ENCODE data around the gene CLASP2.

Gene CLASP2

DNA sequence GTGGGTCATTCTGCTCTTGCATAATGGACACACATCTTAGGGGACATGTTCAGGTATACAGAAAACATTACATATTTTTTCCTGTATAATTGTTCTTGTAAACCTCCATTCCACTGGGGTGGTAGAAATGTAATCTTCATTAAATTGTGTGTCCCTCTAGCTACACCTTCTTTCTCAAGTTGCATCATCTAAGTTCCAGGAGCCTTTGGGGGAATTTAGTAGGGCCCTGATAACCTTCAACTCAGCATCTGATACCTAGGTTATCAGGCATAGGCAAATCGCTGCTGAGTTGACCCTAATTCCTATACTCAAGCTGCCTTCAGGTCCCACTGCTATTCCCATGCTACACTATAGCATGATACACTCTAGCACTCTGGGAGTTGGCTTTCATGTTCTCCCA lies 19.1 kb upstream of the CLASP2 start:
- no CpG with 5 or more reads among the region's 1 CpG for WGBS (ENCODE audit: extremely low coverage, insufficient coverage, insufficient read length)
- no peak overlapping the region for H3K23ac ChIP-seq (ENCODE audit: low read length)
- H3K4ac ChIP-seq (ENCODE audit: low read depth, low read length), result no peak overlapping the region
- no peak overlapping the region for H4K12ac ChIP-seq (ENCODE audit: low read depth, low read length)
- H3K9ac ChIP-seq (ENCODE audit: low read length), result no peak overlapping the region
- no peak overlapping the region for H3K4me3 ChIP-seq (ENCODE audit: low read depth, low read length)
- no peak for DNase-seq
- H3K36me3 ChIP-seq (ENCODE audit: control insufficient read depth in 1 of 2, insufficient read depth in 2 of 2, low read length in 2 of 2), result no peaks in the 10 kb centered on the region
- H2AK5ac ChIP-seq (ENCODE audit: low read length), result no peak overlapping the region
- H2BK12ac ChIP-seq (ENCODE audit: low read length), result no peak overlapping the region
- H3K27ac ChIP-seq (ENCODE audit: low read depth, low read length), result no peak overlapping the region
- no peak overlapping the region for H2BK120ac ChIP-seq (ENCODE audit: insufficient read depth, low read length, poor library complexity)
- H3K9me3 ChIP-seq (ENCODE audit: insufficient read depth, low read depth, low read length), result no peaks in the 10 kb centered on the region
- no peaks in the 10 kb centered on the region for H3K79me2 ChIP-seq (ENCODE audit: control insufficient read depth, insufficient read depth, low read length, poor library complexity)
- no peak overlapping the region for H2BK5ac ChIP-seq (ENCODE audit: low read depth, low read length, poor library complexity)
- no peak overlapping the region for H3K14ac ChIP-seq (ENCODE audit: low read length)
- no peaks in the 10 kb centered on the region for H3K79me1 ChIP-seq (ENCODE audit: low read length)
- no peaks in the 10 kb centered on the region for H3K4me1 ChIP-seq (ENCODE audit: control insufficient read depth in 1 of 2, insufficient read depth in 2 of 2, low read length in 2 of 2)
- H3K27me3 ChIP-seq (ENCODE audit: insufficient read depth, low read length), result no peaks in the 10 kb centered on the region
- H3K18ac ChIP-seq (ENCODE audit: low read length), result no peak overlapping the region
- no peak overlapping the region for H2AFZ ChIP-seq (ENCODE audit: insufficient read depth, low read length, poor library complexity)
- H4K91ac ChIP-seq (ENCODE audit: low read depth, low read length), result no peak overlapping the region
- no peak overlapping the region for H4K8ac ChIP-seq (ENCODE audit: low read depth, low read length)
- H3K4me2 ChIP-seq (ENCODE audit: low read length), result no peak overlapping the region

DNA sequence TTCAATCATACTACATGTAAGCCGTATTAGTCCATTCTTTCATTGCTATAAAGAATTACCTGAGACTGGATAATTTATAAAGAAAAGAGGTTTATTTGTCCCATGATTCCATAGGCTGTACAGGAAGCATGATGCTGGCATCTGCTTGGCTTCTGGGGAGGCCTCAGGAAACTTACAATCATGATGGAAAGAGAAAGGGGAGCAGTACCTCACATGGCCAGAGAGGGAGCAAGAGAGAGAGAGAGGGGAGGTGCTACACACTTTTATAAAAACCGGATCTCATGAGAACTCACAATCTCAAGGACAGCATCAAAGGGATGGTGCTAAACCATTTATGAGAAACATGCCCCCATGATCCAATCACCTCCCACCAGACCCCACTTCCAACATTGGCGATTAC lies 14.3 kb upstream of the CLASP2 start:
- Histone ChIP-seq H3K14ac (ENCODE audit: low read length) (no peak overlapping the region), H3K9ac (ENCODE audit: low read length) (no peak overlapping the region), H2BK12ac (ENCODE audit: low read length) (no peak overlapping the region), H4K12ac (ENCODE audit: low read depth, low read length) (no peak overlapping the region), H3K23ac (ENCODE audit: low read length) (no peak overlapping the region), H4K91ac (ENCODE audit: low read depth, low read length) (no peak overlapping the region), H3K4ac (ENCODE audit: low read depth, low read length) (no peak overlapping the region), H3K9me3 (ENCODE audit: insufficient read depth, low read depth, low read length) (no peaks in the 10 kb centered on the region), H3K4me3 (ENCODE audit: low read depth, low read length) (no peak overlapping the region), H3K27me3 (ENCODE audit: insufficient read depth, low read length) (no peaks in the 10 kb centered on the region), H3K4me1 (ENCODE audit: control insufficient read depth in 1 of 2, insufficient read depth in 2 of 2, low read length in 2 of 2) (no peaks in the 10 kb centered on the region), H3K27ac (ENCODE audit: low read depth, low read length) (no peak overlapping the region), H2BK5ac (ENCODE audit: low read depth, low read length, poor library complexity) (no peak overlapping the region), H4K8ac (ENCODE audit: low read depth, low read length) (no peak overlapping the region), H2BK120ac (ENCODE audit: insufficient read depth, low read length, poor library complexity) (no peak overlapping the region), H3K79me2 (ENCODE audit: control insufficient read depth, insufficient read depth, low read length, poor library complexity) (no peaks in the 10 kb centered on the region), H3K79me1 (ENCODE audit: low read length) (no peaks in the 10 kb centered on the region), H3K18ac (ENCODE audit: low read length) (no peak overlapping the region), H2AK5ac (ENCODE audit: low read length) (no peak overlapping the region), H3K36me3 (ENCODE audit: control insufficient read depth in 1 of 2, insufficient read depth in 2 of 2, low read length in 2 of 2) (no peaks in the 10 kb centered on the region), H3K4me2 (ENCODE audit: low read length) (no peak overlapping the region), H2AFZ (ENCODE audit: insufficient read depth, low read length, poor library complexity) (no peak overlapping the region)
- no CpG with 5 or more reads among the region's 3 CpGs for WGBS (ENCODE audit: extremely low coverage, insufficient coverage, insufficient read length)
- DNase-seq, result peak in 1 of 2 donors; percentile 20

DNA sequence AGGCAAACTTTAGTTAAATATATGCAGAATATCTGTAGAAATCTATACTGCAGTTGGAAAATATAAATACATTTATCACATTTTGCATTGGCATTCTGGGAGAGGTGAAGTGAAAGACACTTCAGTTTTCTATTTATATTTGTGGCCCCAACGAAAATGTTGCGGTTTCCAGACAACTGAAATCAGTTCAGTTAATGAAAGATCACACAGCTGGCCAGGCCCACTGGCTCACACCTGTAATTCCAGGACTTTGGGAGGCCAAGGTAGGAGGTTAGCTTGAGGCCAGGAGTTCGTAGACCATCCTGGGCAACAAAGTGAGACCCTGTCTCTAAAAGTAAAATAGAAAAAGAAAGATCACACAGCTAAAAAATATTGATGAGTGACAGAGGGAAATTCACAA lies 11.9 kb upstream of the CLASP2 start:
- Histone ChIP-seq H3K14ac (ENCODE audit: low read length) (no peak overlapping the region), H3K27me3 (ENCODE audit: insufficient read depth, low read length) (no peaks in the 10 kb centered on the region)
- DNase-seq, result no peak

GRCh38 chr3:33724256-33724655 lies 6.2 kb upstream of the CLASP2 start:
- no peaks in the 10 kb centered on the region for H3K27me3 ChIP-seq (ENCODE audit: insufficient read depth, low read length)
- H3K79me1 ChIP-seq (ENCODE audit: low read length), result no peaks in the 10 kb centered on the region
- WGBS (ENCODE audit: extremely low coverage, insufficient coverage, insufficient read length), result no CpG with 5 or more reads among the region's 2 CpGs
- no peaks in the 10 kb centered on the region for H3K4me1 ChIP-seq (ENCODE audit: control insufficient read depth in 1 of 2, insufficient read depth in 2 of 2, low read length in 2 of 2)
- H2AK5ac ChIP-seq (ENCODE audit: low read length), result no peak overlapping the region
- no peaks in the 10 kb centered on the region for H3K9me3 ChIP-seq (ENCODE audit: insufficient read depth, low read depth, low read length)
- H3K14ac ChIP-seq (ENCODE audit: low read length), result no peak overlapping the region
- no peak overlapping the region for H3K4me3 ChIP-seq (ENCODE audit: low read depth, low read length)
- no peak overlapping the region for H2BK12ac ChIP-seq (ENCODE audit: low read length)
- no peak overlapping the region for H4K91ac ChIP-seq (ENCODE audit: low read depth, low read length)
- no peak overlapping the region for H2BK5ac ChIP-seq (ENCODE audit: low read depth, low read length, poor library complexity)
- no peak overlapping the region for H3K18ac ChIP-seq (ENCODE audit: low read length)
- no peak overlapping the region for H3K27ac ChIP-seq (ENCODE audit: low read depth, low read length)
- no peak overlapping the region for H2AFZ ChIP-seq (ENCODE audit: insufficient read depth, low read length, poor library complexity)
- peak; percentile 18 to 71 for DNase-seq
- H3K36me3 ChIP-seq (ENCODE audit: control insufficient read depth in 1 of 2, insufficient read depth in 2 of 2, low read length in 2 of 2), result no peaks in the 10 kb centered on the region
- no peak overlapping the region for H2BK120ac ChIP-seq (ENCODE audit: insufficient read depth, low read length, poor library complexity)
- H4K12ac ChIP-seq (ENCODE audit: low read depth, low read length), result no peak overlapping the region
- no peak overlapping the region for H3K9ac ChIP-seq (ENCODE audit: low read length)
- no peak overlapping the region for H3K4me2 ChIP-seq (ENCODE audit: low read length)
- no peak overlapping the region for H4K8ac ChIP-seq (ENCODE audit: low read depth, low read length)
- no peaks in the 10 kb centered on the region for H3K79me2 ChIP-seq (ENCODE audit: control insufficient read depth, insufficient read depth, low read length, poor library complexity)
- no peak overlapping the region for H3K23ac ChIP-seq (ENCODE audit: low read length)
- H3K4ac ChIP-seq (ENCODE audit: low read depth, low read length), result no peak overlapping the region

More for the DNA sequence above, 11.9 kb upstream of the CLASP2 start:
- no peak overlapping the region for H4K12ac ChIP-seq (ENCODE audit: low read depth, low read length)
- no peak overlapping the region for H3K4me3 ChIP-seq (ENCODE audit: low read depth, low read length)
- no peak overlapping the region for H2BK120ac ChIP-seq (ENCODE audit: insufficient read depth, low read length, poor library complexity)
- H3K79me1 ChIP-seq (ENCODE audit: low read length), result no peaks in the 10 kb centered on the region
- H2BK12ac ChIP-seq (ENCODE audit: low read length), result no peak overlapping the region
- H3K9me3 ChIP-seq (ENCODE audit: insufficient read depth, low read depth, low read length), result no peaks in the 10 kb centered on the region
- H3K18ac ChIP-seq (ENCODE audit: low read length), result no peak overlapping the region
- H2AFZ ChIP-seq (ENCODE audit: insufficient read depth, low read length, poor library complexity), result no peak overlapping the region
- no peak overlapping the region for H4K8ac ChIP-seq (ENCODE audit: low read depth, low read length)
- H2AK5ac ChIP-seq (ENCODE audit: low read length), result no peak overlapping the region
- no CpG with 5 or more reads among the region's 3 CpGs for WGBS (ENCODE audit: extremely low coverage, insufficient coverage, insufficient read length)
- H2BK5ac ChIP-seq (ENCODE audit: low read depth, low read length, poor library complexity), result no peak overlapping the region
- H3K36me3 ChIP-seq (ENCODE audit: control insufficient read depth in 1 of 2, insufficient read depth in 2 of 2, low read length in 2 of 2), result no peaks in the 10 kb centered on the region
- H3K79me2 ChIP-seq (ENCODE audit: control insufficient read depth, insufficient read depth, low read length, poor library complexity), result no peaks in the 10 kb centered on the region
- no peak overlapping the region for H4K91ac ChIP-seq (ENCODE audit: low read depth, low read length)
- no peak overlapping the region for H3K27ac ChIP-seq (ENCODE audit: low read depth, low read length)
- no peak overlapping the region for H3K9ac ChIP-seq (ENCODE audit: low read length)
- H3K4ac ChIP-seq (ENCODE audit: low read depth, low read length), result no peak overlapping the region
- H3K4me2 ChIP-seq (ENCODE audit: low read length), result no peak overlapping the region
- no peaks in the 10 kb centered on the region for H3K4me1 ChIP-seq (ENCODE audit: control insufficient read depth in 1 of 2, insufficient read depth in 2 of 2, low read length in 2 of 2)
- no peak overlapping the region for H3K23ac ChIP-seq (ENCODE audit: low read length)

Data from trophoblast cell (in vitro differentiated cells and primary cell).